H1 (cell line): Measurements from ENCODE around the gene GBF1. TPM values are rescaled to one million over a fixed set of nuclear protein-coding genes. Genes with fewer than 3 reads are reported as not detected.
A peak's percentile ranks its signal among the peaks of the same experiment; 100 is the strongest.

Experiments
- GTF2F1 ChIP-seq: IDR thresholded peaks from 2 replicates; pipeline ENCODE4 v1.6.1; 2012; ENCODE audit warnings: low read depth, low read length, improper control_type of control experiment, borderline replicate concordance
- HDAC6 ChIP-seq: IDR thresholded peaks from one replicate; pipeline ENCODE4 v1.7.1; 2012; ENCODE audit warnings: low read depth, mild to moderate bottlenecking, inconsistent platforms, low read length, moderate library complexity
- JUND ChIP-seq: IDR thresholded peaks from 2 replicates; pipeline ENCODE4 v1.6.1; 2011; ENCODE audit warnings: mild to moderate bottlenecking, improper control_type of control experiment, low read length
- KDM4A ChIP-seq: IDR thresholded peaks from one replicate; pipeline ENCODE4 v1.7.1; 2012; ENCODE audit warnings: low read depth, mild to moderate bottlenecking, moderate library complexity, low read length, inconsistent platforms; ENCODE audit not compliant: severe bottlenecking
- RNF2 ChIP-seq: fragments of 200-900, 300-1000 bp; sonication (generic); IDR thresholded peaks from 2 replicates; pipeline ENCODE4 v1.7.1; 2016; ENCODE audit warnings: borderline replicate concordance, low read depth, mild to moderate bottlenecking, antibody characterized with exemption, low read length; ENCODE audit not compliant: poor library complexity, severe bottlenecking; ENCODE audit errors: missing control alignments
- RXRA ChIP-seq: IDR thresholded peaks from 2 replicates; pipeline ENCODE4 v1.6.1; 2011; ENCODE audit warnings: low read depth, mild to moderate bottlenecking, low read length, moderate library complexity; ENCODE audit not compliant: insufficient read depth
- SAP30 ChIP-seq: fragments of 300-600 bp; sonication (generic); IDR thresholded peaks from 2 replicates; pipeline ENCODE4 v1.7.1; 2012; ENCODE audit warnings: low read length, moderate library complexity, mild to moderate bottlenecking, inconsistent platforms; ENCODE audit not compliant: insufficient read depth, insufficient replicate concordance
- SP4 ChIP-seq: IDR thresholded peaks from 2 replicates; pipeline ENCODE4 v1.6.1; 2012; ENCODE audit warnings: low read length, inconsistent platforms
- TCF12 ChIP-seq: IDR thresholded peaks from 2 replicates; pipeline ENCODE4 v1.6.1; 2011; ENCODE audit warnings: low read depth, mild to moderate bottlenecking, low read length
- polyA plus RNA-seq, 7 experiments: library from polyadenylated mRNA; depleted of rRNA in 3 of 7; stranded (reverse) in 5 of 7; unstranded in 2 of 7; fragments of >200 nt in 5 of 7; fragments of 200-250 nt in 2 of 7; gene quantifications; 1 replicate in 5 of 7; 2 replicates in 1 of 7; 4 replicates in 1 of 7; pipeline versions ENCODE4 v1.2.1 to v1.2.3, GENCODE V29; 2011 to 2013; ENCODE audit warnings: missing spikeins in 2 of 7, mixed read lengths in 2 of 7
- total RNA-seq: library from RNA; stranded (reverse); fragmentation: NEBNext Ultra II Directional; extraction: Animal tissue kit (Norgen Biotek cat#: 25700); gene quantifications from 2 replicates; pipeline ENCODE4 v1.2.1, GENCODE V29; 2021

The GBF1 gene
- total and polyA plus RNA-seq, 2 of the 8 experiments (the other 6 are each of a cell fraction or from before 2014, with no cell fraction given) = 11.0 to 25.5 TPM

DNA sequence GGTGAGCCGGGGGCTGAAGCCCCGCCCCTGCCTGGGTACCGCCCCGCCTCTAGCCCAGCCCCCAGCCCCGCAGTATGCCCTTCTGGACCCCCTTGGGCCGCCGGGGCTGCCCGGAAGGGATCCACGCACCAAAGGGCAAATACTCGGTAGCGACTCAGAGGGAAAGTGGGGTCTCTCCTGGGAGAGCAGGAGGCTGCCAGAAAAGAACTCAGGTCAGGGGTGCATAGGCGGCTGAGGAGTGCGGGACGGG, 176.1 kb downstream of the GBF1 start (continued):
- TF ChIP-seq KDM4A = peak; percentile 67
- no peak for TF ChIP-seq GTF2F1
- TF ChIP-seq SAP30 = no peak
- TF ChIP-seq RNF2 = no peak
- no peak for TF ChIP-seq RXRA
- TF ChIP-seq JUND = no peak
- TF ChIP-seq SP4 = no peak
- TF ChIP-seq HDAC6 = no peak
- TF ChIP-seq TCF12 = no peak
